ENCODE data around the gene RFC2. TPM values are rescaled to one million over a fixed set of nuclear protein-coding genes. Genes with fewer than 3 reads are reported as not detected.

Gene RFC2
- total and polyA plus RNA-seq, 2 of the 8 experiments (the other 6 are each of a cell fraction or from before 2014, with no cell fraction given): 52.9 to 85.4 TPM

GRCh38 chr7:74258639-74259038, 4.4 kb upstream of the RFC2 start:
- H3K23me2 ChIP-seq (ENCODE audit: low read depth, low read length): peaks cover 3% of the 10 kb centered on the region
- no peaks in the 10 kb centered on the region for H3K79me1 ChIP-seq (ENCODE audit: low read depth, low read length)
- H4K20me1 ChIP-seq (replicated peaks in 1 of 2; ENCODE audit: control insufficient read depth in 1 of 2, insufficient read depth in 2 of 2, low read length in 2 of 2): no peaks in the 10 kb centered on the region
- H3K27ac ChIP-seq (ENCODE audit: low read depth, low read length): no peak overlapping the region
- no peak overlapping the region for H3K4me3 ChIP-seq (ENCODE audit: extremely low read depth in 1 of 4, insufficient read depth in 2 of 4, low read depth in 3 of 4, low read length in 4 of 4)
- H4K5ac ChIP-seq (ENCODE audit: insufficient read length, low read depth, low read length): no peak overlapping the region
- H2BK15ac ChIP-seq (ENCODE audit: low read length): no peak overlapping the region
- H3K18ac ChIP-seq (ENCODE audit: extremely low read depth, low read length): no peak overlapping the region
- ChIA-PET CTCF (ENCODE audit: partially characterized antibody) (interaction anchor here (3.2 kb wide), 1 partner anchor 143 kb away, joined by 17 read pairs; no protein-coding TSS in a partner anchor), POLR2A (ENCODE audit: partially characterized antibody) (no interaction called here)
- H3K27me3 ChIP-seq (replicated peaks in 1 of 4; ENCODE audit: control insufficient read depth in 3 of 4, extremely low read depth in 1 of 4, insufficient read depth in 3 of 4, low read length in 3 of 4): no peaks in the 10 kb centered on the region
- H4K8ac ChIP-seq (ENCODE audit: extremely low read depth, insufficient read depth, low read length): no peak overlapping the region
- H2AK5ac ChIP-seq (ENCODE audit: low read depth, low read length): no peak overlapping the region
- H3K23ac ChIP-seq (ENCODE audit: insufficient read length): no peak overlapping the region
- H2BK120ac ChIP-seq (replicated peaks; ENCODE audit: low read depth, low read length): no peak overlapping the region
- H3K14ac ChIP-seq (ENCODE audit: insufficient read length): no peak overlapping the region
- H2BK5ac ChIP-seq (ENCODE audit: low read depth, low read length): no peak overlapping the region
- peaks cover 3 to 5% of the 10 kb centered on the region in 2 experiments; a peak in 3 of 4 replicates for H3K79me2 ChIP-seq (ENCODE audit: control insufficient read depth in 1 of 2, insufficient read depth in 2 of 2, low read length in 2 of 2)
- no peak overlapping the region for H4K91ac ChIP-seq (replicated peaks; ENCODE audit: insufficient read length, low read length)
- H3K4me2 ChIP-seq (ENCODE audit: insufficient read depth in 1 of 2, low read depth in 2 of 2, low read length in 2 of 2): no peak overlapping the region
- H3K4me1 ChIP-seq (replicated peaks in 1 of 4; ENCODE audit: control insufficient read depth in 3 of 4, insufficient read depth in 4 of 4, low read length in 3 of 4): no peaks in the 10 kb centered on the region; a peak in 1 of 7 replicates
- no peaks in the 10 kb centered on the region for H3K9me3 ChIP-seq (ENCODE audit: insufficient read depth in 2 of 2, low read depth in 1 of 2, low read length in 1 of 2)
- H3K9ac ChIP-seq (replicated peaks in 1 of 4; ENCODE audit: extremely low read depth in 1 of 4, low read depth in 3 of 4, low read length in 3 of 4): no peak overlapping the region
- WGBS, 2 experiments (ENCODE audit: extremely low coverage in 1 of 2, insufficient coverage in 1 of 2, insufficient read length in 1 of 2, insufficient replicate concordance in 2 of 2, low coverage in 1 of 2, low lambda C conversion rate in 2 of 2, missing lambda C conversion rate in 1 of 2): 81% methylated on average over 9 of the region's 9 CpGs; no CpG with 5 or more reads in 1 of the 2 experiments
- H2BK20ac ChIP-seq (ENCODE audit: low read length): no peak overlapping the region
- H3K36me3 ChIP-seq (ENCODE audit: control insufficient read depth in 2 of 4, insufficient read depth in 4 of 4, low read length in 3 of 4): no peaks in the 10 kb centered on the region
- no peak for FAIRE-seq
- H2BK12ac ChIP-seq (ENCODE audit: low read depth, low read length): no peak overlapping the region
- H2AFZ ChIP-seq (ENCODE audit: low read length): no peak overlapping the region
- H3K56ac ChIP-seq (replicated peaks; ENCODE audit: insufficient read length, low read depth, low read length): no peak overlapping the region
- DNase-seq (ENCODE audit: low read depth in 1 of 2, low spot score in 2 of 2): no peak
- no peak overlapping the region for H3K4ac ChIP-seq (replicated peaks; ENCODE audit: insufficient read length, low read depth, low read length)
- TF ChIP-seq EGR1 (IDR thresholded peaks at IDR 0.05; ENCODE audit: borderline replicate concordance, low read depth, low read length): no peak
- no peak for TF ChIP-seq ATF3 (IDR thresholded peaks at IDR 0.05; ENCODE audit: insufficient read depth, low read depth, low read length)
- no peak for TF ChIP-seq RXRA (IDR thresholded peaks at IDR 0.05; ENCODE audit: insufficient read depth, low read depth, low read length)
- no peak for TF ChIP-seq PHF8 (conservative IDR thresholded peaks at IDR 0.05; ENCODE audit: low read depth, low read length)
- no peak for TF ChIP-seq TAF7 (optimal IDR thresholded peaks at IDR 0.05; ENCODE audit: borderline replicate concordance, low read depth, low read length)
- no peak for TF ChIP-seq SRF (IDR thresholded peaks at IDR 0.05; ENCODE audit: low read depth, low read length)
- no peak for TF ChIP-seq SIX5 (IDR thresholded peaks at IDR 0.05; ENCODE audit: low read depth, low read length)
- no peak for TF ChIP-seq POLR2A (IDR thresholded peaks at IDR 0.05; ENCODE audit: control extremely low read depth in 1 of 2, low read depth in 2 of 2, low read length in 2 of 2)
- no peak for TF ChIP-seq RBBP5 (IDR thresholded peaks at IDR 0.05; ENCODE audit: borderline replicate concordance, low read depth, low read length)

Measured in H1 (cell line).